ENCODE data around the gene RAB3B. TPM values are rescaled to one million over a fixed set of nuclear protein-coding genes. Genes with fewer than 3 reads are reported as not detected.

RAB3B gene
- total RNA-seq, 4 donors from 2014 or later = 0.02 to 0.04 TPM; not detected in 2

GRCh38 chr1:51916587-51917405, 73.7 kb downstream of the RAB3B start:
- TF ChIP-seq CTCF (IDR thresholded peaks at IDR 0.05 in 4 of 5, conservative IDR thresholded peaks at IDR 0.05 in 1 of 5) (no peak), POLR2A (IDR thresholded peaks at IDR 0.05) (no peak)
- ATAC-seq (no peak), DNase-seq (no peak)
- H3K36me3 ChIP-seq = no peaks in the 10 kb centered on the region
- intact Hi-C loops (cut with DNase I; ENCODE audit: low total_unique reads) (no loop called here), in situ Hi-C loops (cut with MboI; ENCODE audit: low sequenced_read_pairs in 4 of 4) (no loop called here)
- H3K27me3 ChIP-seq = peaks cover 0 to 29% (median 16%) of the 10 kb centered on the region in 3 donors
- H3K4me1 ChIP-seq = no peaks in the 10 kb centered on the region
- H3K4me3 ChIP-seq = no peak overlapping the region
- no peak overlapping the region for H3K27ac ChIP-seq
- no peaks in the 10 kb centered on the region for H3K9me3 ChIP-seq

- Histone ChIP-seq H3K36me3 (no peaks in the 10 kb centered on the region), H3K9me3 (no peaks in the 10 kb centered on the region), H3K4me3 (no peak overlapping the region), H3K4me1 (no peaks in the 10 kb centered on the region), H3K27ac (no peak overlapping the region), H3K27me3 (peaks cover 0 to 34% (median 21%) of the 10 kb centered on the region in 3 donors)
- TF ChIP-seq POLR2A (IDR thresholded peaks at IDR 0.05) = no peak
- TF ChIP-seq CTCF (IDR thresholded peaks at IDR 0.05 in 4 of 5, conservative IDR thresholded peaks at IDR 0.05 in 1 of 5) = no peak
- ATAC-seq = no peak
- in situ Hi-C loops (cut with MboI; ENCODE audit: low sequenced_read_pairs in 4 of 4) = no loop called here
- intact Hi-C loops (cut with DNase I; ENCODE audit: low total_unique reads) = no loop called here
- no peak for DNase-seq
These were observed 74.5 kb downstream of the RAB3B start for GRCh38 chr1:51915951-51916350.

DNA sequence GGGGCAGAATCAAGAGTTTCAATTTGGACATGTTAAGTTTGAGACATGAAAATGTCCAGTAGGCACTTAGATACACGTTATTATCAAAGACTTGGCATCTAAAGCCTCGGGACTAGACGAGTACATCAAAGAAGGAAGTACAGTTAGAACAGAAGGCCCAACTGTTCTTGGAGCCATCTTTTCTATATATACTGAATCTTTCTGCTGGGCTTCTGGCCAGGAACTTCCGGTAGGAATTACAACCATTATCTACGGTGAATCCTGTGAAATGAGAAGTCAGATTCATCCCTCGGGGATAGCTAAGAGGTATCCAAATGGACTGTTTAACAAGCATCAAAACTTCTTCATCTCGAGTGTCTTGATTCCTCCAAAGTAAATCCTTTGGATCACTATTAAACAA, 77.6 kb downstream of the RAB3B start:
- intact Hi-C loops (cut with DNase I; ENCODE audit: low total_unique reads) (no loop called here), in situ Hi-C loops (cut with MboI; ENCODE audit: low sequenced_read_pairs in 4 of 4) (no loop called here)
- H3K27me3 ChIP-seq = peaks cover 0 to 38% (median 30%) of the 10 kb centered on the region in 3 donors

GRCh38 chr1:51910221-51911000, 80.1 kb downstream of the RAB3B start:
- Histone ChIP-seq H3K4me3 (no peak overlapping the region), H3K27me3 (peaks cover 5 to 41% (median 40%) of the 10 kb centered on the region in 3 donors), H3K27ac (no peak overlapping the region), H3K4me1 (no peaks in the 10 kb centered on the region), H3K36me3 (no peaks in the 10 kb centered on the region), H3K9me3 (no peaks in the 10 kb centered on the region)
- ATAC-seq (no peak), DNase-seq (no peak)
- in situ Hi-C loops (cut with MboI; ENCODE audit: low sequenced_read_pairs in 4 of 4) = no loop called here
- no peak for TF ChIP-seq CTCF (IDR thresholded peaks at IDR 0.05 in 4 of 5, conservative IDR thresholded peaks at IDR 0.05 in 1 of 5)
- TF ChIP-seq POLR2A (IDR thresholded peaks at IDR 0.05) = no peak
- intact Hi-C loops (cut with DNase I; ENCODE audit: low total_unique reads) = no loop called here

More for the DNA sequence above, 77.6 kb downstream of the RAB3B start:
- DNase-seq (no peak), ATAC-seq (no peak)
- H3K4me1 ChIP-seq = no peaks in the 10 kb centered on the region
- no peak overlapping the region for H3K27ac ChIP-seq
- H3K9me3 ChIP-seq = no peaks in the 10 kb centered on the region
- no peaks in the 10 kb centered on the region for H3K36me3 ChIP-seq
- TF ChIP-seq POLR2A (IDR thresholded peaks at IDR 0.05) = no peak
- TF ChIP-seq CTCF (IDR thresholded peaks at IDR 0.05 in 4 of 5, conservative IDR thresholded peaks at IDR 0.05 in 1 of 5) = no peak
- no peak overlapping the region for H3K4me3 ChIP-seq
